Measurements from ENCODE around the gene PSRC1. TPM values are rescaled to one million over a fixed set of nuclear protein-coding genes. Genes with fewer than 3 reads are reported as not detected.
"Not testable (repeated sequence)": the region's sequence is repeated elsewhere in the genome, so short reads cannot be mapped to it uniquely, and the experiment has no call there.

The PSRC1 gene
- total RNA-seq, 2 experiments from 2014 or later, result 40.7 to 42.7 TPM

- Histone ChIP-seq H3K9me3 (ENCODE audit: low read length) (no peaks in the 10 kb centered on the region), H3K27ac (ENCODE audit: low read depth, low read length, poor library complexity, severe bottlenecking) (no peak overlapping the region), H3K4me3 (ENCODE audit: low read depth, low read length, poor library complexity, severe bottlenecking) (no peak overlapping the region), H3K4me1 (ENCODE audit: insufficient read depth, low read length, poor library complexity, severe bottlenecking) (peaks cover 19% of the 10 kb centered on the region), H3K4me2 (ENCODE audit: low read length) (no peak overlapping the region), H2AFZ (ENCODE audit: low read length) (no peak overlapping the region), H3K9me2 (ENCODE audit: insufficient read depth, low read length) (no peaks in the 10 kb centered on the region), H3K36me3 (ENCODE audit: insufficient read depth, low read length) (no peaks in the 10 kb centered on the region), H3K79me2 (ENCODE audit: insufficient read depth, low read depth, low read length) (no peaks in the 10 kb centered on the region), H4K20me1 (ENCODE audit: insufficient read depth, low read length) (no peaks in the 10 kb centered on the region)
- no TSS peak for BruUV-seq (replicated peaks)
- DNase-seq (ENCODE audit: low spot score), result no peak
- ChIA-PET POLR2A (interaction anchor here (1.3 kb wide), 1 partner anchor 15 kb away, joined by 4 read pairs; no protein-coding TSS in a partner anchor), CTCF (ENCODE audit: unreplicated experiment) (no interaction called here)
- TF ChIP-seq EZH2phosphoT487 (IDR thresholded peaks at IDR 0.05; ENCODE audit: borderline replicate concordance, low read depth, low read length) (no peak), CTCF (conservative IDR thresholded peaks at IDR 0.05; ENCODE audit: low read length) (no peak)
- intact Hi-C loops (cut with micrococcal nuclease; ENCODE audit: unreplicated experiment), result no loop called here
Observed at GRCh38 chr1:109292364-109292763, 9.4 kb upstream of the PSRC1 start.

- TF ChIP-seq CTCF (conservative IDR thresholded peaks at IDR 0.05; ENCODE audit: low read length), result no peak
- ChIA-PET POLR2A (no interaction called here), CTCF (ENCODE audit: unreplicated experiment) (no interaction called here)
- no TSS peak for BruUV-seq (replicated peaks)
- no peak overlapping the region for H3K27ac ChIP-seq (ENCODE audit: low read depth, low read length, poor library complexity, severe bottlenecking)
- no peak for DNase-seq (ENCODE audit: low spot score)
- H4K20me1 ChIP-seq (ENCODE audit: insufficient read depth, low read length), result no peaks in the 10 kb centered on the region
- H3K36me3 ChIP-seq (ENCODE audit: insufficient read depth, low read length), result no peaks in the 10 kb centered on the region
- intact Hi-C loops (cut with micrococcal nuclease; ENCODE audit: unreplicated experiment), result no loop called here
- no peak overlapping the region for H3K4me2 ChIP-seq (ENCODE audit: low read length)
- H3K9me3 ChIP-seq (ENCODE audit: low read length), result no peaks in the 10 kb centered on the region
- H3K79me2 ChIP-seq (ENCODE audit: insufficient read depth, low read depth, low read length), result no peaks in the 10 kb centered on the region
- H3K4me1 ChIP-seq (ENCODE audit: insufficient read depth, low read length, poor library complexity, severe bottlenecking), result peaks cover 19% of the 10 kb centered on the region
- peak overlapping the region; percentile 11; the same call in 1 of the 2 replicates for H2AFZ ChIP-seq (ENCODE audit: low read length)
- no peak overlapping the region for H3K4me3 ChIP-seq (ENCODE audit: low read depth, low read length, poor library complexity, severe bottlenecking)
- H3K9me2 ChIP-seq (ENCODE audit: insufficient read depth, low read length), result no peaks in the 10 kb centered on the region
Observed at GRCh38 chr1:109290998-109291397, 8.1 kb upstream of the PSRC1 start.

- CTCF ChIA-PET (ENCODE audit: unreplicated experiment), result no interaction called here
- intact Hi-C loops (cut with micrococcal nuclease; ENCODE audit: unreplicated experiment), result no loop called here
- TF ChIP-seq CTCF (conservative IDR thresholded peaks at IDR 0.05; ENCODE audit: low read length) (no peak), EZH2phosphoT487 (IDR thresholded peaks at IDR 0.05; ENCODE audit: borderline replicate concordance, low read depth, low read length) (no peak)
- Histone ChIP-seq H3K27ac (ENCODE audit: low read depth, low read length, poor library complexity, severe bottlenecking) (no peak overlapping the region), H3K36me3 (ENCODE audit: insufficient read depth, low read length) (no peaks in the 10 kb centered on the region), H3K4me3 (ENCODE audit: low read depth, low read length, poor library complexity, severe bottlenecking) (no peak overlapping the region), H3K4me2 (ENCODE audit: low read length) (no peak overlapping the region), H3K9me3 (ENCODE audit: low read length) (no peaks in the 10 kb centered on the region), H4K20me1 (ENCODE audit: insufficient read depth, low read length) (no peaks in the 10 kb centered on the region), H3K79me2 (ENCODE audit: insufficient read depth, low read depth, low read length) (no peaks in the 10 kb centered on the region), H2AFZ (ENCODE audit: low read length) (no peak overlapping the region), H3K4me1 (ENCODE audit: insufficient read depth, low read length, poor library complexity, severe bottlenecking) (peaks cover 14% of the 10 kb centered on the region), H3K9me2 (ENCODE audit: insufficient read depth, low read length) (no peaks in the 10 kb centered on the region)
- POLR2A ChIA-PET, result no interaction called here
- no peak for DNase-seq (ENCODE audit: low spot score)
- BruUV-seq (replicated peaks), result no TSS peak
Observed at GRCh38 chr1:109290137-109290536, 7.2 kb upstream of the PSRC1 start.

- H3K27ac ChIP-seq (ENCODE audit: low read depth, low read length, poor library complexity, severe bottlenecking); H3K9me2 ChIP-seq (ENCODE audit: insufficient read depth, low read length); intact Hi-C loops (cut with micrococcal nuclease; ENCODE audit: unreplicated experiment); H3K4me3 ChIP-seq (ENCODE audit: low read depth, low read length, poor library complexity, severe bottlenecking); BruUV-seq (replicated peaks); H4K20me1 ChIP-seq (ENCODE audit: insufficient read depth, low read length); H3K36me3 ChIP-seq (ENCODE audit: insufficient read depth, low read length); H3K79me2 ChIP-seq (ENCODE audit: insufficient read depth, low read depth, low read length); CTCF ChIA-PET (ENCODE audit: unreplicated experiment); H3K4me2 ChIP-seq (ENCODE audit: low read length); DNase-seq (ENCODE audit: low spot score); H2AFZ ChIP-seq (ENCODE audit: low read length); H3K9me3 ChIP-seq (ENCODE audit: low read length): not testable (repeated sequence)
- H3K4me1 ChIP-seq (ENCODE audit: insufficient read depth, low read length, poor library complexity, severe bottlenecking), result peaks cover 13% of the 10 kb centered on the region
- POLR2A ChIA-PET, result interaction anchor here (0.7 to 1.9 kb wide), 2 partner anchors 10 to 36 kb away, joined by 4 to 8 read pairs; no protein-coding TSS in a partner anchor
Observed at GRCh38 chr1:109286762-109287161, 3.8 kb upstream of the PSRC1 start.

Measured in OCI-LY7 (cell line).